GM12892 (cell line): ENCODE data around the gene KATNBL1.
"Not testable (repeated sequence)": the region's sequence is repeated elsewhere in the genome, so short reads cannot be mapped to it uniquely, and the experiment has no call there.

Source experiments
- DNase-seq: peaks from one replicate; pipeline ENCODE4 v3.0.0; 2011; ENCODE audit not compliant: insufficient read length
- FAIRE-seq: peaks from 2 replicates; lab custom pipeline; 2011; peaks lifted over from hg19 to GRCh38; lab: Jason Lieb, UNC
- POLR2A ChIP-seq: IDR thresholded peaks from 2 replicates; pipeline ENCODE4 v1.6.1; 2011; ENCODE audit warnings: low read depth, low read length, control low read depth
- POLR2AphosphoS5 ChIP-seq: IDR thresholded peaks from 2 replicates; pipeline ENCODE4 v1.6.1; 2011; ENCODE audit warnings: low read depth, low read length, control low read depth
- TAF1 ChIP-seq: IDR thresholded peaks from 2 replicates; pipeline ENCODE4 v1.6.1; 2011; ENCODE audit warnings: low read depth, mild to moderate bottlenecking, control low read depth, low read length, borderline replicate concordance

The KATNBL1 gene

DNA sequence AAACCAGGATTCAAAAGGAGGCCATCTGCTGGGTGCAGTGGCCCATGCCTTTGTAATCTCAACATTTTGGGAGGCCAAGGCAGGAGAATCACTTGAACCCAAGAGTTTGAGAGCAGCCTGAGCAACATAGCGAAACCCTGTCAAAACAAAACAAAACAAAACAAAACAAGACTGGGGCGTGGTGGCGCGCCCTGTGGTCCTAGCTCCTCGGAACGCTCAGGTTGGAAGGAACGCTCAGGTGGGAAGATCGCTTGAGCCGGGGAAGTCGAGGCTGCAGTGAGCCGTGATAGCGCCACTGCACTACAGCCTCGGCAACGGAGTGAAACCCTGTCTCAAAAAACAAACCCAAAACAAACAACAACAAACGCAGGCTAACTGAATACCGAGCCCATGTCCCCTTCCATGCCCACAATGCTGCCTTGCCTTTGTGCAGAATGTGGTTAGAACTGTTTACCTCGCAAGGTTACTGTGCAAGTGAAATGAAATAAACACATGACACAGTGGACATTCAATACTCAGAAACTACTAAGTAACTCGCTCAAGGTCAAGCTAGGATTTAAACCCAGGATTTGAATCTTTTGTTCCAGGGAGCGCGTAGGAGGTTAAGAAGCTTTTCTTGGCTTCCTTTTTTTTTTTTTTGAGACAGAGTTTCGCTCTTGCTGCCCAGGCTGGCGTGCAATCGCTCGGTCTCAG, 14.2 kb upstream of the KATNBL1 start:
- TF ChIP-seq POLR2A (no peak), TAF1 (no peak), POLR2AphosphoS5 (no peak)
- peak; percentile 58 for FAIRE-seq
- no peak for DNase-seq

DNA sequence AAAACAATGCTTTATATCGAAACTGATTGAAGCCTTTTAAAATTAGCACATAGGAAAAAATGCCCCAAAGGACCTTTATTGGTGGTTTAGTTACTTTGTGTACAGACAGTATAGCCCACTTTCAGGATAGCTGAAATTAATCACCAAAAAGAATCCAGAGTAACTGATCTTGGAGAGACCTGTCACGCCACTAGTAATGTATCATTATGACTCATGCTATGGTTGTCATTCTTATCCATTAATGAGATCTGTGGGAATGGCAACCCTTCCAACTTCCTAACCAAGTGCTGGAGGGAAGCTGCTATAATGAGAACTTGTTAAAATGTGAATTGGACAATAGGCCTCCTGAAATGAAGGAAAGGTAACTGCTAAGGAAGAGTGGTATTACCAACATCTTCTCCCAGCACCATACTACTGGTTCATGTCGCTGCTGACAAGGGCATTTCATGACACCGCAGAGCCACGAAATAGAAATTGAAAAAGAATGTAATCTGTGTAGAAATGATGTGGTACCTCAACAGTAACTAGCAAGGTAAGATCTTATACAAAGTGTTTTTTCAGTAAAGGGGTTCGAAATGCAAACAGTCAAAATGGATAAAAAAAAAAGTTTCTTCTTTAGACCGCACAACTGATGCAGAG, 7.8 kb upstream of the KATNBL1 start:
- no peak for FAIRE-seq
- no peak for TF ChIP-seq TAF1
- TF ChIP-seq POLR2A, result no peak
- TF ChIP-seq POLR2AphosphoS5, result no peak
- DNase-seq, result no peak

DNA sequence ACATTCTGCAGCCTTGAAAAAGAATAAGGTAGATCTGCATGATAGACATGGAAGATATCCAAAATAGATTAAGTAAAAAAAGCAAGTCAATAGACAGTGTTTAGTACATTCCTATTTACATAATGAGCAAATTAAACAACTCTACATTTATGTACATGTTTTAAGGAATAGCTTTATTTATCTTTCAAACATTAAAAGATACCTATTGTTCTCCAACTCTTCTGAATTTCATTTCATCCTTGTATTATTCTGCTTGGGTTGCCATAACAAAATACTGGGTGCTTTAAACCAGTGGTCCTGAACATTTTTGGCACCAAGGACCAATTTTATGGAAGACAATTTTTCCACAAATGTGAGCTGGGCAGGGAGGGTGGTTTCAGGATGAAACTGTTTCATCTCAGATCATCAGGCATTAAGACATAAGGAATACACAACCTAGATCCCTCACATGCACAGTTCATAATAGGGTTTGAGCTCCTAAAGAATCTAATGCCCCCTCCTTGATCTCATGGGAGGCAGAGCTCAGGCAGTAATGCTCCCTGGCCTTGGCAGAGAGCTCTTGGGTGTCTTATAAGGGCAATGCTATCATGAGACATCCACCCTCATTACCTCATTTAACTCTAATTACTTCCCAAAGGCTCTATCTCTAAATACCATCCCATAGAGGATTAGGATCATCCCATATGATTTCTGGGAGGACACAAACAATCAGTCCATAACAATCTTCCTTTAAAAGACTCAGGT, 6.8 kb upstream of the KATNBL1 start:
- DNase-seq (no peak), FAIRE-seq (no peak)
- no peak for TF ChIP-seq POLR2A
- TF ChIP-seq TAF1, result no peak

DNA sequence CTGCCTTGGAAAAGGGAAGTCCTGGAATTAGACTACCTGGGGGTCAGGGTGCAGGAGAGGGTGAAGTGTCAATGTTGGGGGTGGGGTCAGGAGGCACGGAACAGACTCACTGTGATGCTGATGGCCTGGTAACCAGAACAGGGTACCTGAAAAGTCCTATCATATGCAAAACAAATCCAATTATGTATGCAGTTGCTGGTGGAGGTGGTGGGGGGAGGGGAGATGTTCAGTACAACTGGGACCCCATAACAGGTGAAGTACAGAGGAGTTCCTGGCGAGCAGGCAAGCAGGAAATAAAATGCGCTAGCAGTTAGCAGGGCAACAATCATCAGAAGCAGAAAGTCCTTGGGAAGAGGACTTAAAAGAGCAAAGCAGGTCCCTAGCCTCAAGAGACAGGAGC, 4.2 kb upstream of the KATNBL1 start:
- DNase-seq, result no peak
- no peak for FAIRE-seq
- TF ChIP-seq POLR2A, result no peak
- no peak for TF ChIP-seq POLR2AphosphoS5
- no peak for TF ChIP-seq TAF1

DNA sequence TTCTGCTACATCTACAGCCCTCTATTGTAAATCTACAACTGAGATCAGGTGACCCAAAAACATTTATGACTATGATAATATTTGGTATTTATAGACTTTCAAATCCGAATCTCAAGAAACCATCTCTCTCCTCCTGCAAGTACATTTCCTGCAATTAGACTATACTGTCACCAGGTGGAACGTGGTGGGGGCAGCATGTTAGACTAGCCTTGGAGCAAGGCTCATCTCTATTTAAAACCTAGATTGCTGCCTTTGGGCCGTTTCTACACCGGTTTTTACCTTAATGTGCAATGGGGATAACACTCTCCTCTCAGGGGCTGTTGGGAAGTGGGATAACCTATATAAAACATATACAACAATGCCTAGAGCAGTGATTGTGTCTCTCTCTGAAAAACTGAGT, 3.8 kb upstream of the KATNBL1 start:
- FAIRE-seq, result no peak
- no peak for DNase-seq
- TF ChIP-seq POLR2A (no peak), POLR2AphosphoS5 (no peak), TAF1 (no peak)

DNA sequence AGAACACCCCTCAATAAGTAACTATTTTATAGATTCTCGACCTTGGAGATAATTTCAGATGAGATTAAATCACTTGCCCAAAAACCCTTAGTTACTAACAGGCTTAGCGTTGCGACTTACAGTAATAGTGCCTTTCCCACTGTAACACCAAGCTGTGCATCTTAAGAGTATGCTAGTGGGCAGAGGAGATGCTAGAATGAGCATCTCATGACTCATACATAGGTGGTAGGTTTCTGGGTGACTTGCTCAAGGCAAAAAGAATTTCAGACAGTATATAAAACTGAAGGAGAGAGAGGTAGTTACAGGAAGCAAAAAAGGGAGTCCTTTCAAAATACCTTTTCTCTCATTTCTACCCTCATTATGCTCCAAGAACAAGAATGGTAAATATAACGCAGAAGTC, 3.9 kb downstream of the KATNBL1 start:
- TF ChIP-seq POLR2AphosphoS5 (no peak), POLR2A (no peak), TAF1 (no peak)
- DNase-seq, result no peak
- FAIRE-seq, result no peak

DNA sequence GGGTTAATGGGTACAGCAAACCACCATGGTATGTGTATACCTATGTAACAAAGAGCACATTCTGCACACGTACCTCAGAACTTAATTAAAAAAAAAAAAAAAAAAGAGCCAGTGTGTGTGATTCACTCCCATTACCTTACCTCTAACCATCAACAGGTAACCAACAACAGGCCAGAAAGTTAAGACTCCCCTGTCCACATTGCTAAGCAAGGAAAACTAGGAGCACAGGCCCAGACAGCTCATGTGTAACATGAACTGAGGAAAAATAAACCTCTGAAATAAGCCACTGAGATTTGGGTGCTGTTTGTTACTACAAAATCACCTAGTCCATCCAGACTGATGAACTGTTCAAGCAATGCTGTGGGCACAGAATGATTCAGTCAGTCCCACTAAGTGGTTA, 6.0 kb downstream of the KATNBL1 start:
- DNase-seq (no peak), FAIRE-seq (no peak)
- TF ChIP-seq POLR2A (no peak), TAF1 (no peak), POLR2AphosphoS5 (no peak)

DNA sequence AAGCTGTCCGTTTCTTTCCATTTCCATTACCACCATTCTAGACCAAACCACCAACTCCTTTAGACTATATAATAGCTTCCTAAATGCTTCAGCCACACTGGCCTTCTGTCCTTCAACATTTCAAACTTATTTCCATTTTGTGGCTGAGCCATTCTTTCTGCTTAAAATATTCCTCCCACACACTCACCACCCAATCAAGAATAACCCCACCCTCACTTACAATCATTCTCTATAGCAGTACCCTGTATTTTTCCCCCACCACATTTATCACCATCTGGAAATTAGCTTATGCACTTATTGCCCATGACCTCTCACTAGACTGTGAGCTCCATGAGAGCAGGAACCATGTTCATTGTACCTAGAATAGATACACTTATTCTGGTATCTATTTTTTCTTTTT, 6.6 kb downstream of the KATNBL1 start:
- DNase-seq (no peak), FAIRE-seq (no peak)
- TF ChIP-seq TAF1 (no peak), POLR2A (no peak), POLR2AphosphoS5 (no peak)

DNA sequence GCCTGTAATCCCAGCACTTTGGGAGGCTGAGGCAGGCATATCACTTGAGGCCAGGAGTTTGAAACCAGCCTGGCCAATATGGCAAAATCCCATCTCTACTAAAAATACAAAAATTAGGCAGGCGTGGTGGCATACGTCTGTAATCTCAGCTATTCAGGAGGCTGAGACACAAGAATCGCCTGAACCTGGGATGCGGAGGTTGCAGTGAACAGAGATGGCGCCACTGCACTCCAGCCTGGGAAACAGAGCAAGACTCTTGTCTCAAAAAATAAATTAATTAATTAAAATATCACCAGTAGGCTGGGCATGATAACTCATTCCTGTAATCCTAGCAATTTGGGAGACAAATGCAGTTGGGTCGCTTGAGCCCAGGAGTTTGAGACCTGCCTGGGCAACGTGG, 16.6 kb downstream of the KATNBL1 start:
- not testable (repeated sequence) for DNase-seq, FAIRE-seq

DNA sequence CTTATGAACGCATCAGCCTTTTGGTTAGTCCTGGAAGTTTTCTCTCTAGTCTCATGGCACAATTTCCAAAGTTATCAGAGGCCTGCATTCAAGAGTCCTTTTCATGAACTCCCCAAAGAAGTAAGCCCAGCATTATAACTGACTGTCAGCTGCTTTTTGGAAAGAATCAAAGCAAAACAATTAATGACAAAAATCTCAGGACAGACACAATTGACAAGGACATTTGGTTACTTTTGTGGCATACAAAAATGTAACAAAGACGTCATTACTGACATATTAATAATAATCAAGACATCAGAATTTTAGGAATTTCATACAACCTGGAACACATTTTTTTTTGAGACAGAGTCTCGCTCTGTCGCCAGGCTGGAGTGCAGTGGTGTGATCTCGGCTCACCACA, 21.2 kb downstream of the KATNBL1 start:
- DNase-seq (no peak), FAIRE-seq (no peak)
- TF ChIP-seq TAF1 (no peak), POLR2A (no peak), POLR2AphosphoS5 (no peak)

DNA sequence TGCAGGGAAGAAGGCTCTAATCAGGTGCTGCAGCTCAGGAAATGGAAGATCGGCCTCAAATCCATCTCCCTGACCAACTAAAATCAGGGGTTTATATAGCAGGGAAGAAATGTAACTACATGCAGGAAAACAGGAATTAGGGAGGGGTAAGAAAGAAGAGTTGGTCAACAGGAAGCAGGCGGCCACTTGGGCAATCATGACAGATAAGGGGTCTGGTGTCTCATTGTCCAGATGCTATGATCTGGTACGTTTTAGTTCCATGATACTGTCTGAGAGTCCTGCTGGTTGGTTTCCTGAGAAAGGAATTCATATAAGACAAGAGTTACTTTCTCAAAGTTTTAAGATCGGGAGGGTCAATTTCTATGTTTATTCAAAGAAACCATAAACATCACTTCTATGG, 24.2 kb downstream of the KATNBL1 start:
- DNase-seq, result no peak
- FAIRE-seq, result no peak
- TF ChIP-seq POLR2A, result no peak
- TF ChIP-seq TAF1, result no peak
- no peak for TF ChIP-seq POLR2AphosphoS5

DNA sequence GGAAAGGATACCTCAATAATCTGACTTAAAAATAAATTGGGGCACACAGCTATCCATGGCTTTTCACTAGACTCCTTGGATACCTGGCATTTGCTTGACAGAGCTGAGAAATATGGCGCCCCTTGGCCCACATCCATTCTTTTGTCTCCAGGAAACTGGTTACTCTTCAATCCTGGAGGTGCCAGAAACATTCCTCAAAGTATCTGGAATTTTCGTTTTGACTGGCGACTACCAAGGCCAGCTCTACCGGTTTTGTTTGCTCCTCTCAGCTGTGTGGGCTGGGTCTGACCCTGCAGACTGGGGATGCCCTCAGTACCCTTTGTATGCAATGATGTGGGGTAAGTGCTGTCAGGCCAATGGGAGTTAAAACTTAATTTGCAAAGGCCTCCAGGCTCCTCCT, 27.0 kb downstream of the KATNBL1 start:
- DNase-seq (no peak), FAIRE-seq (no peak)
- no peak for TF ChIP-seq POLR2AphosphoS5
- TF ChIP-seq POLR2A, result no peak
- no peak for TF ChIP-seq TAF1
